Heart left ventricle (tissue), 16 donors: ENCODE measurements around the gene SLC37A1. TPM values are rescaled to one million over a fixed set of nuclear protein-coding genes. Genes with fewer than 3 reads are reported as not detected.

Experiments used
- ATAC-seq, 4 donors: fragments of 200-7000 bp; cut with Tn5 transposase; one replicate each; pipeline ENCODE4 v1.9.1; 2020 to 2022; ENCODE audit warnings: moderate library complexity in 4 of 4, mild to moderate bottlenecking in 3 of 4, moderate number of reproducible peaks in 1 of 4
- DNase-seq, 5 donors: peaks; one replicate each; pipeline ENCODE4 v3.0.0-alpha.2; 2020
- H3K27ac ChIP-seq, 12 donors: fragments of 200-600 bp; sonication (generic) in 4 of 12; one replicate each; pipeline versions ENCODE4 v1.5.0 to v1.8.0; 2016 to 2022; ENCODE audit warnings: mild to moderate bottlenecking in 2 of 12
- H3K27me3 ChIP-seq, 9 donors: fragments of 200-600 bp; sonication (generic) in 2 of 9; one replicate each; pipeline versions ENCODE4 v1.5.1 to v1.8.0; 2016 to 2022; ENCODE audit warnings: mild to moderate bottlenecking in 3 of 9
- H3K36me3 ChIP-seq, 9 donors: fragments of 200-600 bp; sonication (generic) in 2 of 9; one replicate each; pipeline versions ENCODE4 v1.5.0 to v1.8.0; 2018 to 2022; ENCODE audit warnings: mild to moderate bottlenecking in 2 of 9
- H3K4me1 ChIP-seq, 12 donors: fragments of 200-600 bp; sonication (generic) in 4 of 12; one replicate each; pipeline versions ENCODE4 v1.5.0 to v1.8.0; 2016 to 2022; ENCODE audit warnings: mild to moderate bottlenecking in 3 of 12
- H3K4me3 ChIP-seq, 12 donors: fragments of 200-600 bp; sonication (generic) in 4 of 12; one replicate each; pipeline versions ENCODE4 v1.5.0 to v1.8.0; 2017 to 2022; ENCODE audit warnings: mild to moderate bottlenecking in 9 of 12, moderate library complexity in 4 of 12
- H3K9me3 ChIP-seq, 12 donors: fragments of 200-600 bp; sonication (generic) in 4 of 12; one replicate each; pipeline versions ENCODE4 v1.5.0 to v1.8.0; 2016 to 2022; ENCODE audit warnings: mild to moderate bottlenecking in 1 of 12
- POLR2A ChIP-seq, 2 donors: fragments of 450-650 bp; IDR thresholded peaks; one replicate each; pipeline ENCODE4 v1.6.1; 2017; ENCODE audit warnings: antibody characterized with exemption in 2 of 2, mild to moderate bottlenecking in 2 of 2, moderate library complexity in 2 of 2
- WGBS, 4 donors: extraction: QIAGEN DNeasy Blood & Tissue Kit in 2 of 4; methylation state at CpG; one replicate each; pipeline versions ENCODE4 v1.1.5 to v1.1.7; 2013 to 2018; 5-methylcytosine and 5-hydroxymethylcytosine counted together
- intact Hi-C, 10 donors: fragments of 100-400 bp; cut with DNase I; formaldehyde crosslinking; loops; one replicate each; pipeline versions ENCODE4 v1.11.1 to v1.14.2; 2022
- polyA plus RNA-seq, 2 donors: library from polyadenylated mRNA; stranded (reverse); fragments of 200-250 nt; gene quantifications; one replicate each; pipeline ENCODE4 v1.2.3, GENCODE V29; 2013
- total RNA-seq, 9 donors: library from RNA; depleted of rRNA in 2 of 9; stranded (reverse); fragments of >200 nt in 2 of 9; fragmentation: NEBNext Ultra II Directional in 3 of 9; extraction: Animal tissue kit (Norgen Biotek cat#: 25700) in 3 of 9; gene quantifications; one replicate each; pipeline versions ENCODE4 v1.1.0 to v1.2.4, GENCODE V29; 2016 to 2023
- TF ChIP-seq, protein P1 (sequence below), 12 donors: fragments of 200-600 bp; sonication (generic) in 4 of 12; IDR thresholded peaks; one replicate each; pipeline versions ENCODE4 v1.5.0 to v1.8.0; 2018 to 2022; ENCODE audit warnings: antibody characterized with exemption in 12 of 12, mild to moderate bottlenecking in 5 of 12
- donor health status: ischemic (EF 13 %, LVEDD 7.1; RV severe dilation, severe dysfunction).
- donor health status: healthy with polysubstance abuse.
- donor health status: DM: no; HTN: yes; CAD: no.
- donor health status: DM: no; HTN: no; CAD: no.
- donor health status: ischemic (EF 25% LVEDD 6.9; RV normal size, moderate dysfunction).
- donor health status: ischemic (EF 25% LVEDD 5.7; RV mildly dilated, moderate dysfunction).
- donor health status: healthy.
- donor health status: DM: yes; HTN: yes; CAD: no.
- donor health status: ischemic (EF 35%, LVEDD 5.7; RV mildly dilated, moderate dysfunction).
- donor health status: nonischemic (EF 11% LVEDD 7.7; RV severe dilation, severe dysfunction).
- donor health status: DM: yes; HTN: yes; CAD: no.
- donor health status: PGD.
- donor health status: ischemic (EF 29% LVEDD 5.4; RV normal size, mild dysfunction).
- donor health status: nonischemic (EF 23%, LVEDD 6.1; RV moderate dilation, normal function).

The SLC37A1 gene
- total and polyA plus RNA-seq, 11 donors = 2.2 to 13.0 (median 3.8) TPM

GRCh38 chr21:42481169-42481568, 32.5 kb upstream of the SLC37A1 start:
- Histone ChIP-seq H3K36me3 (no peaks in the 10 kb centered on the region), H3K27me3 (peaks cover 0 to 3% (median 0%) of the 10 kb centered on the region in 9 donors), H3K9me3 (no peaks in the 10 kb centered on the region), H3K27ac (no peak overlapping the region), H3K4me3 (no peak overlapping the region), H3K4me1 (no peaks in the 10 kb centered on the region)
- TF ChIP-seq, protein P1, sequence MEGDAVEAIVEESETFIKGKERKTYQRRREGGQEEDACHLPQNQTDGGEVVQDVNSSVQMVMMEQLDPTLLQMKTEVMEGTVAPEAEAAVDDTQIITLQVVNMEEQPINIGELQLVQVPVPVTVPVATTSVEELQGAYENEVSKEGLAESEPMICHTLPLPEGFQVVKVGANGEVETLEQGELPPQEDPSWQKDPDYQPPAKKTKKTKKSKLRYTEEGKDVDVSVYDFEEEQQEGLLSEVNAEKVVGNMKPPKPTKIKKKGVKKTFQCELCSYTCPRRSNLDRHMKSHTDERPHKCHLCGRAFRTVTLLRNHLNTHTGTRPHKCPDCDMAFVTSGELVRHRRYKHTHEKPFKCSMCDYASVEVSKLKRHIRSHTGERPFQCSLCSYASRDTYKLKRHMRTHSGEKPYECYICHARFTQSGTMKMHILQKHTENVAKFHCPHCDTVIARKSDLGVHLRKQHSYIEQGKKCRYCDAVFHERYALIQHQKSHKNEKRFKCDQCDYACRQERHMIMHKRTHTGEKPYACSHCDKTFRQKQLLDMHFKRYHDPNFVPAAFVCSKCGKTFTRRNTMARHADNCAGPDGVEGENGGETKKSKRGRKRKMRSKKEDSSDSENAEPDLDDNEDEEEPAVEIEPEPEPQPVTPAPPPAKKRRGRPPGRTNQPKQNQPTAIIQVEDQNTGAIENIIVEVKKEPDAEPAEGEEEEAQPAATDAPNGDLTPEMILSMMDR (IDR thresholded peaks at IDR 0.05) = no peak
- 89 to 95% (median 90%) methylated on average over 4 of the region's 4 CpGs for WGBS, 4 donors
- DNase-seq (no peak), ATAC-seq (no peak)
- intact Hi-C loops = loop anchor here in 1 of 10 donors (10.0 kb wide), 1 partner anchor 234 kb away; no protein-coding TSS in a partner anchor

- no peaks in the 10 kb centered on the region for H3K4me1 ChIP-seq
- peaks cover 0 to 11% (median 0%) of the 10 kb centered on the region in 9 donors for H3K27me3 ChIP-seq
- no peaks in the 10 kb centered on the region for H3K36me3 ChIP-seq
- ATAC-seq (no peak), DNase-seq (no peak)
- WGBS, 4 donors = 75 to 86% (median 80%) methylated on average over 7 of the region's 7 CpGs
- no peak overlapping the region for H3K4me3 ChIP-seq
- H3K27ac ChIP-seq = no peak overlapping the region
- intact Hi-C loops = loop anchor here in 1 of 10 donors (10.0 kb wide), 1 partner anchor 230 kb away; no protein-coding TSS in a partner anchor
- no peak for TF ChIP-seq POLR2A (IDR thresholded peaks at IDR 0.05)
- TF ChIP-seq, protein P1 (IDR thresholded peaks at IDR 0.05) = no peak
- H3K9me3 ChIP-seq = no peaks in the 10 kb centered on the region
Observed at GRCh38 chr21:42484966-42485365, 28.7 kb upstream of the SLC37A1 start.

- H3K27me3 ChIP-seq = peaks cover 0 to 11% (median 0%) of the 10 kb centered on the region in 9 donors
- DNase-seq = no peak
- no peak for ATAC-seq
- H3K9me3 ChIP-seq = no peaks in the 10 kb centered on the region
- H3K4me1 ChIP-seq = no peaks in the 10 kb centered on the region
- TF ChIP-seq, protein P1 (IDR thresholded peaks at IDR 0.05) = no peak
- TF ChIP-seq POLR2A (IDR thresholded peaks at IDR 0.05) = no peak
- intact Hi-C loops = loop anchor here in 1 of 10 donors (10.0 kb wide), 1 partner anchor 229 kb away; no protein-coding TSS in a partner anchor
- no peak overlapping the region for H3K4me3 ChIP-seq
- H3K27ac ChIP-seq = no peak overlapping the region
- WGBS, 4 donors = 87 to 91% (median 88%) methylated on average over 6 of the region's 6 CpGs
- no peaks in the 10 kb centered on the region for H3K36me3 ChIP-seq
Observed at GRCh38 chr21:42486072-42486471, 27.6 kb upstream of the SLC37A1 start.

- Histone ChIP-seq H3K27me3 (peaks cover 0 to 11% (median 0%) of the 10 kb centered on the region in 9 donors), H3K27ac (no peak overlapping the region), H3K9me3 (no peaks in the 10 kb centered on the region), H3K4me1 (no peaks in the 10 kb centered on the region), H3K4me3 (no peak overlapping the region), H3K36me3 (no peaks in the 10 kb centered on the region)
- intact Hi-C loops = loop anchor here in 1 of 10 donors (10.0 kb wide), 1 partner anchor 228 kb away; no protein-coding TSS in a partner anchor
- 49 to 69% (median 59%) methylated on average over 5 of the region's 5 CpGs for WGBS, 4 donors
- DNase-seq = no peak
- no peak for TF ChIP-seq POLR2A (IDR thresholded peaks at IDR 0.05)
- TF ChIP-seq, protein P1 (IDR thresholded peaks at IDR 0.05) = no peak
- no peak for ATAC-seq
Observed at GRCh38 chr21:42486531-42486930, 27.1 kb upstream of the SLC37A1 start.
